Liver (tissue), 9 donors: ENCODE measurements around the gene PCID2. TPM values are rescaled to one million over a fixed set of nuclear protein-coding genes. Genes with fewer than 3 reads are reported as not detected.
A peak's percentile ranks its signal among the peaks of the same experiment; 100 is the strongest.

Experiments used
- DNase-seq: peaks from one replicate; pipeline ENCODE4 v3.0.0-alpha.2; 2017; ENCODE audit warnings: low spot score
- H3K27ac ChIP-seq, 2 donors: one replicate each; pipeline ENCODE4 v1.7.0; 2013; ENCODE audit warnings: inconsistent platforms in 2 of 2, low read length in 2 of 2, control low read depth in 1 of 2, low read depth in 1 of 2, mild to moderate bottlenecking in 1 of 2
- H3K27me3 ChIP-seq, 4 donors: one replicate each; pipeline versions ENCODE4 v1.6.1 to v1.7.0; 2013; ENCODE audit warnings: low read length in 3 of 4, inconsistent platforms in 1 of 4, mild to moderate bottlenecking in 1 of 4, moderate library complexity in 1 of 4; ENCODE audit not compliant: control insufficient read depth in 4 of 4, insufficient read depth in 4 of 4
- H3K36me3 ChIP-seq, 4 donors: one replicate each; pipeline versions ENCODE4 v1.6.1 to v1.7.0; 2013; ENCODE audit warnings: low read length in 3 of 4, mild to moderate bottlenecking in 3 of 4, low read depth in 1 of 4, moderate library complexity in 1 of 4; ENCODE audit not compliant: control insufficient read depth in 4 of 4, insufficient read depth in 3 of 4
- H3K4me1 ChIP-seq, 4 donors: one replicate each; pipeline versions ENCODE4 v1.6.1 to v1.7.0; 2013; ENCODE audit warnings: low read length in 3 of 4, mild to moderate bottlenecking in 3 of 4, moderate library complexity in 1 of 4; ENCODE audit not compliant: control insufficient read depth in 4 of 4, insufficient read depth in 4 of 4
- H3K4me3 ChIP-seq, 3 donors: one replicate each; pipeline versions ENCODE4 v1.6.1 to v1.7.0; 2013; ENCODE audit warnings: low read length in 3 of 3, control low read depth in 1 of 3, low read depth in 1 of 3, mild to moderate bottlenecking in 1 of 3
- H3K9ac ChIP-seq, 2 donors: one replicate each; pipeline ENCODE4 v1.7.0; 2013; ENCODE audit warnings: low read length in 2 of 2, mild to moderate bottlenecking in 2 of 2, moderate library complexity in 2 of 2, control low read depth in 1 of 2, low read depth in 1 of 2
- H3K9me3 ChIP-seq, 4 donors: one replicate each; pipeline versions ENCODE4 v1.6.1 to v1.7.0; 2013; ENCODE audit warnings: low read length in 3 of 4; ENCODE audit not compliant: control insufficient read depth in 4 of 4
- EGR1 ChIP-seq, 2 donors: IDR thresholded peaks; 2 replicates each; pipeline ENCODE4 v1.6.1; 2016 to 2018; ENCODE audit warnings: antibody characterized with exemption in 2 of 2, low read depth in 2 of 2
- FOXA1 ChIP-seq: IDR thresholded peaks from 2 replicates; pipeline ENCODE4 v1.6.1; 2016; ENCODE audit warnings: antibody characterized with exemption
- FOXA2 ChIP-seq: IDR thresholded peaks from 2 replicates; pipeline ENCODE4 v1.6.1; 2016; ENCODE audit warnings: antibody characterized with exemption
- GABPA ChIP-seq, 2 donors: IDR thresholded peaks in 1 of 2; conservative IDR thresholded peaks in 1 of 2; 2 replicates each; pipeline ENCODE4 v1.6.1; 2016; ENCODE audit warnings: antibody characterized with exemption in 2 of 2, mild to moderate bottlenecking in 1 of 2, moderate library complexity in 1 of 2
- HNF4A ChIP-seq, 2 donors: conservative IDR thresholded peaks; 2 replicates each; pipeline ENCODE4 v1.6.1; 2016; ENCODE audit warnings: antibody characterized with exemption in 2 of 2, mild to moderate bottlenecking in 2 of 2
- HNF4G ChIP-seq: IDR thresholded peaks from 2 replicates; pipeline ENCODE4 v1.6.1; 2016; ENCODE audit warnings: antibody characterized with exemption
- JUND ChIP-seq, 2 donors: IDR thresholded peaks; 2 replicates each; pipeline ENCODE4 v1.6.1; 2016; ENCODE audit warnings: antibody characterized with exemption in 2 of 2
- RAD21 ChIP-seq, 2 donors: IDR thresholded peaks; 2 replicates each; pipeline ENCODE4 v1.6.1; 2016; ENCODE audit warnings: antibody characterized with exemption in 2 of 2, mild to moderate bottlenecking in 2 of 2
- RXRA ChIP-seq, 2 donors: IDR thresholded peaks; 2 replicates each; pipeline ENCODE4 v1.6.1; 2017 to 2018; ENCODE audit warnings: antibody characterized with exemption in 2 of 2, mild to moderate bottlenecking in 1 of 2
- TAF1 ChIP-seq: conservative IDR thresholded peaks from 2 replicates; pipeline ENCODE4 v1.6.1; 2016; ENCODE audit warnings: antibody characterized with exemption, mild to moderate bottlenecking
- YY1 ChIP-seq: IDR thresholded peaks from 2 replicates; pipeline ENCODE4 v1.6.1; 2016; ENCODE audit warnings: antibody characterized with exemption, mild to moderate bottlenecking
- WGBS: extraction: QIAGEN DNeasy Blood & Tissue Kit; methylation state at CpG from one replicate; pipeline ENCODE4 v1.1.7; 2013; 5-methylcytosine and 5-hydroxymethylcytosine counted together
- polyA plus RNA-seq, 2 donors: library from polyadenylated mRNA; stranded (reverse) in 1 of 2; unstranded in 1 of 2; fragments of 200-250 nt in 1 of 2; fragments of >200 nt in 1 of 2; fragmentation: Nextera tagmentation in 1 of 2; extraction: Ambion mirVana in 1 of 2; gene quantifications; one replicate each; pipeline versions ENCODE4 v1.2.1 to v1.2.3, GENCODE V29; 2013 to 2015
- total RNA-seq, 2 donors: library from RNA; depleted of rRNA; stranded (reverse); fragments of >200 nt; gene quantifications; one replicate each; pipeline ENCODE4 v1.2.3, GENCODE V29; 2014
- TF ChIP-seq, protein P1 (sequence below): fragments of 150-350 bp; IDR thresholded peaks from 2 replicates; pipeline ENCODE4 v1.5.1; 2017; ENCODE audit warnings: improper control_type of control experiment, low read depth, low read length; ENCODE audit not compliant: missing input control
- TF ChIP-seq, protein P2 (sequence below): IDR thresholded peaks from 2 replicates; pipeline ENCODE4 v1.6.1; 2016; ENCODE audit warnings: antibody characterized with exemption
- TF ChIP-seq, protein P3 (sequence below): IDR thresholded peaks from 2 replicates; pipeline ENCODE4 v1.6.1; 2016; ENCODE audit warnings: antibody characterized with exemption
- TF ChIP-seq, protein P4 (sequence below): IDR thresholded peaks from 2 replicates; pipeline ENCODE4 v1.6.1; 2016; ENCODE audit warnings: antibody characterized with exemption, mild to moderate bottlenecking
- TF ChIP-seq, protein P5 (sequence below): IDR thresholded peaks from 2 replicates; pipeline ENCODE4 v1.6.1; 2016; ENCODE audit warnings: antibody characterized with exemption
- donor health status: healthy.
- donor health status: healthy.
- donor health status: healthy.
- donor health status: healthy.
- donor health status: healthy.

Gene PCID2
- total and polyA plus RNA-seq, 4 donors = 13.8 to 39.1 (median 22.7) TPM

DNA sequence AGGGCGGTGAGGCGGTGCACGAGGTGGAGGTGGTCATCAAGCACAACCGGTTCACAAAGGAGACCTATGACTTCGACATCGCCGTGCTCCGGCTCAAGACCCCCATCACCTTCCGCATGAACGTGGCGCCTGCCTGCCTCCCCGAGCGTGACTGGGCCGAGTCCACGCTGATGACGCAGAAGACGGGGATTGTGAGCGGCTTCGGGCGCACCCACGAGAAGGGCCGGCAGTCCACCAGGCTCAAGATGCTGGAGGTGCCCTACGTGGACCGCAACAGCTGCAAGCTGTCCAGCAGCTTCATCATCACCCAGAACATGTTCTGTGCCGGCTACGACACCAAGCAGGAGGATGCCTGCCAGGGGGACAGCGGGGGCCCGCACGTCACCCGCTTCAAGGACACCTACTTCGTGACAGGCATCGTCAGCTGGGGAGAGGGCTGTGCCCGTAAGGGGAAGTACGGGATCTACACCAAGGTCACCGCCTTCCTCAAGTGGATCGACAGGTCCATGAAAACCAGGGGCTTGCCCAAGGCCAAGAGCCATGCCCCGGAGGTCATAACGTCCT is 59.4 kb downstream of the PCID2 start:
- Histone ChIP-seq H3K9ac (no peak overlapping the region), H3K27me3 (no peaks in the 10 kb centered on the region), H3K4me1 (peaks cover 7 to 34% (median 20%) of the 10 kb centered on the region in 4 donors), H3K9me3 (no peaks in the 10 kb centered on the region), H3K27ac (peak overlapping the region; percentile 81 to 90), H3K4me3 (no peak overlapping the region), H3K36me3 (peaks cover 0 to 6% (median 2%) of the 10 kb centered on the region in 4 donors)
- no peak for DNase-seq
- TF ChIP-seq TAF1 (no peak), GABPA (IDR thresholded peaks at IDR 0.05 in 1 of 2, conservative IDR thresholded peaks at IDR 0.05 in 1 of 2) (no peak), JUND (IDR thresholded peaks at IDR 0.05) (no peak), HNF4G (no peak), HNF4A (conservative IDR thresholded peaks at IDR 0.05) (no peak), FOXA2 (no peak), RXRA (IDR thresholded peaks at IDR 0.05) (no peak), RAD21 (IDR thresholded peaks at IDR 0.05) (no peak), EGR1 (IDR thresholded peaks at IDR 0.05; ENCODE audit: low read depth in 2 of 2) (no peak)
- TF ChIP-seq, protein P1, sequence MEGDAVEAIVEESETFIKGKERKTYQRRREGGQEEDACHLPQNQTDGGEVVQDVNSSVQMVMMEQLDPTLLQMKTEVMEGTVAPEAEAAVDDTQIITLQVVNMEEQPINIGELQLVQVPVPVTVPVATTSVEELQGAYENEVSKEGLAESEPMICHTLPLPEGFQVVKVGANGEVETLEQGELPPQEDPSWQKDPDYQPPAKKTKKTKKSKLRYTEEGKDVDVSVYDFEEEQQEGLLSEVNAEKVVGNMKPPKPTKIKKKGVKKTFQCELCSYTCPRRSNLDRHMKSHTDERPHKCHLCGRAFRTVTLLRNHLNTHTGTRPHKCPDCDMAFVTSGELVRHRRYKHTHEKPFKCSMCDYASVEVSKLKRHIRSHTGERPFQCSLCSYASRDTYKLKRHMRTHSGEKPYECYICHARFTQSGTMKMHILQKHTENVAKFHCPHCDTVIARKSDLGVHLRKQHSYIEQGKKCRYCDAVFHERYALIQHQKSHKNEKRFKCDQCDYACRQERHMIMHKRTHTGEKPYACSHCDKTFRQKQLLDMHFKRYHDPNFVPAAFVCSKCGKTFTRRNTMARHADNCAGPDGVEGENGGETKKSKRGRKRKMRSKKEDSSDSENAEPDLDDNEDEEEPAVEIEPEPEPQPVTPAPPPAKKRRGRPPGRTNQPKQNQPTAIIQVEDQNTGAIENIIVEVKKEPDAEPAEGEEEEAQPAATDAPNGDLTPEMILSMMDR = no peak
- TF ChIP-seq, protein P2, sequence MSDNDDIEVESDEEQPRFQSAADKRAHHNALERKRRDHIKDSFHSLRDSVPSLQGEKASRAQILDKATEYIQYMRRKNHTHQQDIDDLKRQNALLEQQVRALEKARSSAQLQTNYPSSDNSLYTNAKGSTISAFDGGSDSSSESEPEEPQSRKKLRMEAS = no peak
- TF ChIP-seq, protein P3, sequence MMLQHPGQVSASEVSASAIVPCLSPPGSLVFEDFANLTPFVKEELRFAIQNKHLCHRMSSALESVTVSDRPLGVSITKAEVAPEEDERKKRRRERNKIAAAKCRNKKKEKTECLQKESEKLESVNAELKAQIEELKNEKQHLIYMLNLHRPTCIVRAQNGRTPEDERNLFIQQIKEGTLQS = no peak
- TF ChIP-seq, protein P4, sequence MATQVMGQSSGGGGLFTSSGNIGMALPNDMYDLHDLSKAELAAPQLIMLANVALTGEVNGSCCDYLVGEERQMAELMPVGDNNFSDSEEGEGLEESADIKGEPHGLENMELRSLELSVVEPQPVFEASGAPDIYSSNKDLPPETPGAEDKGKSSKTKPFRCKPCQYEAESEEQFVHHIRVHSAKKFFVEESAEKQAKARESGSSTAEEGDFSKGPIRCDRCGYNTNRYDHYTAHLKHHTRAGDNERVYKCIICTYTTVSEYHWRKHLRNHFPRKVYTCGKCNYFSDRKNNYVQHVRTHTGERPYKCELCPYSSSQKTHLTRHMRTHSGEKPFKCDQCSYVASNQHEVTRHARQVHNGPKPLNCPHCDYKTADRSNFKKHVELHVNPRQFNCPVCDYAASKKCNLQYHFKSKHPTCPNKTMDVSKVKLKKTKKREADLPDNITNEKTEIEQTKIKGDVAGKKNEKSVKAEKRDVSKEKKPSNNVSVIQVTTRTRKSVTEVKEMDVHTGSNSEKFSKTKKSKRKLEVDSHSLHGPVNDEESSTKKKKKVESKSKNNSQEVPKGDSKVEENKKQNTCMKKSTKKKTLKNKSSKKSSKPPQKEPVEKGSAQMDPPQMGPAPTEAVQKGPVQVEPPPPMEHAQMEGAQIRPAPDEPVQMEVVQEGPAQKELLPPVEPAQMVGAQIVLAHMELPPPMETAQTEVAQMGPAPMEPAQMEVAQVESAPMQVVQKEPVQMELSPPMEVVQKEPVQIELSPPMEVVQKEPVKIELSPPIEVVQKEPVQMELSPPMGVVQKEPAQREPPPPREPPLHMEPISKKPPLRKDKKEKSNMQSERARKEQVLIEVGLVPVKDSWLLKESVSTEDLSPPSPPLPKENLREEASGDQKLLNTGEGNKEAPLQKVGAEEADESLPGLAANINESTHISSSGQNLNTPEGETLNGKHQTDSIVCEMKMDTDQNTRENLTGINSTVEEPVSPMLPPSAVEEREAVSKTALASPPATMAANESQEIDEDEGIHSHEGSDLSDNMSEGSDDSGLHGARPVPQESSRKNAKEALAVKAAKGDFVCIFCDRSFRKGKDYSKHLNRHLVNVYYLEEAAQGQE = no peak
- 98% methylated on average over 38 of the region's 38 CpGs for WGBS

DNA sequence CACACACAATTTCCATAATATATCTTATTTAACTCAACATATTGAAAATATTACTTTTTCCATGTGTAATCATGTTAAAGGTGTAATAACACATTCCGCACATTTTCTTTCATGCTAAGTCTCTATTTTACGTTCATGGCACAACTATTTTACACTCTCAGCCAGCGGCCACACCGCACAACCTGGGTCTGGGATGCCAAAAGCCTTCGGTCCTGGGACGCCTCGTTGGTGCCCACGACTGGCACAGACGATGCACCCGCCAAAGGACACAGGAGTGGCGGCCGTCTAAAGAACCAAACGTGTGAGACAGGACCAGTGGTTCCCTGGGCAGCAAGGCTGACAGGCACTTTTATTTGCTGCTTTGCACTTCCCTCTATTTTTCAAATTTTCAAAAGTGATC is 60.1 kb downstream of the PCID2 start:
- H3K27me3 ChIP-seq = no peaks in the 10 kb centered on the region
- 93% methylated on average over 13 of the region's 13 CpGs for WGBS
- no peak overlapping the region for H3K9ac ChIP-seq
- no peak overlapping the region for H3K4me3 ChIP-seq
- H3K9me3 ChIP-seq = no peaks in the 10 kb centered on the region
- H3K36me3 ChIP-seq = peaks cover 0 to 13% (median 5%) of the 10 kb centered on the region in 4 donors
- no peak overlapping the region for H3K27ac ChIP-seq
- peaks cover 7 to 34% (median 20%) of the 10 kb centered on the region in 4 donors for H3K4me1 ChIP-seq
- TF ChIP-seq FOXA1 (no peak), HNF4A (conservative IDR thresholded peaks at IDR 0.05) (no peak), YY1 (no peak), TAF1 (no peak), HNF4G (no peak)
- TF ChIP-seq, protein P2 = no peak
- TF ChIP-seq, protein P5, sequence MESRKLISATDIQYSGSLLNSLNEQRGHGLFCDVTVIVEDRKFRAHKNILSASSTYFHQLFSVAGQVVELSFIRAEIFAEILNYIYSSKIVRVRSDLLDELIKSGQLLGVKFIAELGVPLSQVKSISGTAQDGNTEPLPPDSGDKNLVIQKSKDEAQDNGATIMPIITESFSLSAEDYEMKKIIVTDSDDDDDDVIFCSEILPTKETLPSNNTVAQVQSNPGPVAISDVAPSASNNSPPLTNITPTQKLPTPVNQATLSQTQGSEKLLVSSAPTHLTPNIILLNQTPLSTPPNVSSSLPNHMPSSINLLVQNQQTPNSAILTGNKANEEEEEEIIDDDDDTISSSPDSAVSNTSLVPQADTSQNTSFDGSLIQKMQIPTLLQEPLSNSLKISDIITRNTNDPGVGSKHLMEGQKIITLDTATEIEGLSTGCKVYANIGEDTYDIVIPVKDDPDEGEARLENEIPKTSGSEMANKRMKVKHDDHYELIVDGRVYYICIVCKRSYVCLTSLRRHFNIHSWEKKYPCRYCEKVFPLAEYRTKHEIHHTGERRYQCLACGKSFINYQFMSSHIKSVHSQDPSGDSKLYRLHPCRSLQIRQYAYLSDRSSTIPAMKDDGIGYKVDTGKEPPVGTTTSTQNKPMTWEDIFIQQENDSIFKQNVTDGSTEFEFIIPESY = no peak
- TF ChIP-seq, protein P4 = no peak
- DNase-seq = peak; percentile 8
